Activated CD4-positive, alpha-beta T cell treated with anti-CD3 and anti-CD28 coated beads, Interleukin-2, amount 50 U/mL, for 4 hours (primary cell): ENCODE data around the gene ASB16.
"Not testable (repeated sequence)": the region's sequence is repeated elsewhere in the genome, so short reads cannot be mapped to it uniquely, and the experiment has no call there.

Experiments used
- DNase-seq, 2 experiments: peaks; one replicate each; pipeline ENCODE4 v3.0.0-alpha.2; 2020

ASB16 gene

GRCh38 chr17:44170499-44171201, at the start of gene ASB16:
Gene ASB16 (plus strand): TSS chr17:44170704. CDS start chr17:44170790, 86 bp downstream.
- DNase-seq = no peak

- DNase-seq = no peak
Measured at GRCh38 chr17:44120851-44121605, 49.5 kb upstream of the ASB16 start.

GRCh38 chr17:44121997-44122815, 48.3 kb upstream of the ASB16 start:
- DNase-seq = no peak

- DNase-seq = peak in 1 of 2 experiments; percentile 13
Measured at GRCh38 chr17:44122816-44123355, 47.6 kb upstream of the ASB16 start.

- peak; percentile 96 for DNase-seq
Measured at GRCh38 chr17:44123356-44124117, 47.0 kb upstream of the ASB16 start, which contains the start of gene HDAC5. Gene HDAC5 (minus strand): TSS chr17:44123641. CDS start chr17:44117515, 6,126 bp downstream.

GRCh38 chr17:44124118-44124438, 46.4 kb upstream of the ASB16 start:
- no peak for DNase-seq

- no peak for DNase-seq
Measured at GRCh38 chr17:44128383-44128782, 42.1 kb upstream of the ASB16 start.

- DNase-seq = no peak
Measured at GRCh38 chr17:44130693-44131349, 39.7 kb upstream of the ASB16 start.

GRCh38 chr17:44131372-44131771, 39.1 kb upstream of the ASB16 start:
- not testable (repeated sequence) for DNase-seq

- DNase-seq = no peak
Measured at GRCh38 chr17:44132275-44132821, 38.2 kb upstream of the ASB16 start.

GRCh38 chr17:44133918-44134476, 36.5 kb upstream of the ASB16 start:
- no peak for DNase-seq

- no peak for DNase-seq
Measured at GRCh38 chr17:44134752-44135568, 35.5 kb upstream of the ASB16 start.

GRCh38 chr17:44137891-44138709, 32.4 kb upstream of the ASB16 start:
- peak; percentile 62 to 74 for DNase-seq

- DNase-seq = not testable (repeated sequence)
Measured at GRCh38 chr17:44143921-44144320, 26.6 kb upstream of the ASB16 start.

- DNase-seq = no peak
Measured at GRCh38 chr17:44144966-44145739, 25.4 kb upstream of the ASB16 start.

- no peak for DNase-seq
Measured at GRCh38 chr17:44146375-44147346, 23.8 kb upstream of the ASB16 start.

GRCh38 chr17:44147812-44148211, 22.7 kb upstream of the ASB16 start:
- DNase-seq = no peak
